Measurements from ENCODE around the gene CPEB4. TPM values are rescaled to one million over a fixed set of nuclear protein-coding genes. Genes with fewer than 3 reads are reported as not detected.

The CPEB4 gene
- total and polyA plus RNA-seq, 2 donors (not counting 3 experiments of a cell fraction or from before 2014, with no cell fraction given): 11.3 to 16.4 TPM

GRCh38 chr5:173888473-173889131 is 453 bp downstream of the CPEB4 start:
- no TSS peak for BruUV-seq (replicated peaks)

More at GRCh38 chr5:173888473-173889131, 453 bp downstream of the CPEB4 start:
- H3K9me3 ChIP-seq (replicated peaks; ENCODE audit: control insufficient read depth, insufficient read depth, low read length): no peaks in the 10 kb centered on the region
- no peak overlapping the region for H2AFZ ChIP-seq (ENCODE audit: low read depth, low read length)
- TF ChIP-seq MAX (IDR thresholded peaks at IDR 0.05; ENCODE audit: insufficient read depth, insufficient read length) (no peak), CTCF (IDR thresholded peaks at IDR 0.05; ENCODE audit: extremely low read depth in 1 of 2, insufficient read depth in 1 of 2, low read depth in 1 of 2, low read length in 2 of 2) (no peak), MYC (IDR thresholded peaks at IDR 0.05; ENCODE audit: low read depth, low read length) (no peak), EZH2 (IDR thresholded peaks at IDR 0.05; ENCODE audit: borderline replicate concordance, low read depth, low read length, severe bottlenecking) (no peak), JUN (IDR thresholded peaks at IDR 0.05; ENCODE audit: borderline replicate concordance, insufficient read depth, insufficient read length, low read depth) (no peak), GATA2 (IDR thresholded peaks at IDR 0.05; ENCODE audit: insufficient read depth, insufficient read length, low read depth, low read length) (no peak), POLR2A (IDR thresholded peaks at IDR 0.05; ENCODE audit: low read depth, low read length) (no peak), FOS (IDR thresholded peaks at IDR 0.05; ENCODE audit: borderline replicate concordance, insufficient read depth, low read length) (no peak), POLR2AphosphoS5 (IDR thresholded peaks at IDR 0.05; ENCODE audit: insufficient read depth, low read depth, low read length) (no peak)
- POLR2A ChIA-PET: interaction anchor here (0.7 to 1.5 kb wide), 10 partner anchors 29 to 377 kb away, joined by 3 to 8 read pairs (median 4); partner anchors contain the start of gene BOD1
- H4K20me1 ChIP-seq (replicated peaks; ENCODE audit: control insufficient read depth, extremely low read depth, insufficient read depth, low read length): no peaks in the 10 kb centered on the region
- peaks cover 46% of the 10 kb centered on the region for H3K4me1 ChIP-seq (ENCODE audit: control insufficient read depth, extremely low read depth, insufficient read depth, low read length)
- FAIRE-seq (no peak), DNase-seq (ENCODE audit: low read depth, low spot score) (peak; percentile 23)
- H3K79me2 ChIP-seq (ENCODE audit: control insufficient read depth, insufficient read depth, low read length): peaks cover 36% of the 10 kb centered on the region
- H3K4me3 ChIP-seq (replicated peaks in 1 of 3; ENCODE audit: insufficient read depth in 1 of 3, low read depth in 1 of 3, low read length in 3 of 3): peak overlapping the region; percentile 76 to 84 (median 79)
- H3K9ac ChIP-seq (replicated peaks; ENCODE audit: extremely low read depth, insufficient read depth, low read length): peak overlapping the region; percentile 95
- H3K27ac ChIP-seq (ENCODE audit: insufficient read depth, low read depth, low read length): peak overlapping the region; percentile 72
- peak overlapping the region; percentile 77 for H3K4me2 ChIP-seq (ENCODE audit: insufficient read depth, low read length)
- intact Hi-C loops (cut with micrococcal nuclease) (loop anchor here (1.0 kb wide), 5 partner anchors 30 to 272 kb away; partner anchors contain the start of gene BOD1), dilution Hi-C loops (cut with MboI; ENCODE audit: extremely low pct_ligation_motif_present, low sequenced_read_pairs) (no loop called here)
- CTCF ChIA-PET: interaction anchor here (0.9 to 6.5 kb wide), 13 partner anchors 10 to 423 kb away, joined by 3 to 70 read pairs (median 5); no protein-coding TSS in a partner anchor
- no peaks in the 10 kb centered on the region for H3K36me3 ChIP-seq (ENCODE audit: control insufficient read depth in 2 of 2, extremely low read depth in 1 of 2, insufficient read depth in 2 of 2, low read length in 2 of 2)
- H3K9me1 ChIP-seq (replicated peaks; ENCODE audit: control insufficient read depth, extremely low read depth, insufficient read depth, low read length): no peaks in the 10 kb centered on the region
- no peaks in the 10 kb centered on the region for H3K27me3 ChIP-seq (ENCODE audit: control insufficient read depth in 2 of 2, insufficient read depth in 2 of 2, low read length in 2 of 2)

Data from endothelial cell of umbilical vein (primary cell).